ENCODE data around the gene UPK2.

DNA sequence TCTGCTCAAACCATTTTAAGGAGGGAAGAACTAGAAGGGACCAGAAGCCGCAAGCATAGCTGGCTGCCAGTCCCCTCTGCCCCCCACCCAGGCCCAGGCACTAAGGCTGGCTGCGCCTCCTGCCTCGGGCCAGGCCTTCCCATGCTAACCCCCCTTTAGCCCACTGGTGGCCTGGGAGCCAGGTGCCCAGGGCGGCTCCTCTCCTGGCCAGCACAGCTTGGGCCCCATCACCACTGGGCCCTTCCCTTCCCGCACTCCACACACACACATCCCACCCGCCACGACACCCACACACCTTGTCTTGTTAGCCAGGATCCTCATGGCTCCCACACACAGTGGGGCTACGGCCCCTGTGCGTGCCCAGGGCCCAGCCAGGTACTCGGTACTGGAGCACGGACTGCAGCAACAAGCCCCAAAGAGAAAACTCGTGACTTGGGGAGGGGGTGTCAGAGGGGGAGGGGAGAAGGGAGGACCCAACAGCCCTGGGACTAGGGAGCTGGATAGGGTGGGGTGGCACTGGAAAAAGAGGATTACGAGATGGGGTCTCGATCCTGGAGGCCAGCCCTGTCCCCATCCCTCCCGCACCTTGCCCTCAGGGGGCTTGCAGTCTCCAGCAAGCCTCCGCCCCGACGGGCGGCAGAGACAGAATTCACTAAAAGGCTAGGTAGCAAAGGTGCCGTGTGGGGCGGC is 46.3 kb upstream of the UPK2 start:
- TF ChIP-seq, protein P1, sequence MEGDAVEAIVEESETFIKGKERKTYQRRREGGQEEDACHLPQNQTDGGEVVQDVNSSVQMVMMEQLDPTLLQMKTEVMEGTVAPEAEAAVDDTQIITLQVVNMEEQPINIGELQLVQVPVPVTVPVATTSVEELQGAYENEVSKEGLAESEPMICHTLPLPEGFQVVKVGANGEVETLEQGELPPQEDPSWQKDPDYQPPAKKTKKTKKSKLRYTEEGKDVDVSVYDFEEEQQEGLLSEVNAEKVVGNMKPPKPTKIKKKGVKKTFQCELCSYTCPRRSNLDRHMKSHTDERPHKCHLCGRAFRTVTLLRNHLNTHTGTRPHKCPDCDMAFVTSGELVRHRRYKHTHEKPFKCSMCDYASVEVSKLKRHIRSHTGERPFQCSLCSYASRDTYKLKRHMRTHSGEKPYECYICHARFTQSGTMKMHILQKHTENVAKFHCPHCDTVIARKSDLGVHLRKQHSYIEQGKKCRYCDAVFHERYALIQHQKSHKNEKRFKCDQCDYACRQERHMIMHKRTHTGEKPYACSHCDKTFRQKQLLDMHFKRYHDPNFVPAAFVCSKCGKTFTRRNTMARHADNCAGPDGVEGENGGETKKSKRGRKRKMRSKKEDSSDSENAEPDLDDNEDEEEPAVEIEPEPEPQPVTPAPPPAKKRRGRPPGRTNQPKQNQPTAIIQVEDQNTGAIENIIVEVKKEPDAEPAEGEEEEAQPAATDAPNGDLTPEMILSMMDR (IDR thresholded peaks at IDR 0.05; ENCODE audit: insufficient read depth, low read length) = no peak
- TF ChIP-seq, protein P2, sequence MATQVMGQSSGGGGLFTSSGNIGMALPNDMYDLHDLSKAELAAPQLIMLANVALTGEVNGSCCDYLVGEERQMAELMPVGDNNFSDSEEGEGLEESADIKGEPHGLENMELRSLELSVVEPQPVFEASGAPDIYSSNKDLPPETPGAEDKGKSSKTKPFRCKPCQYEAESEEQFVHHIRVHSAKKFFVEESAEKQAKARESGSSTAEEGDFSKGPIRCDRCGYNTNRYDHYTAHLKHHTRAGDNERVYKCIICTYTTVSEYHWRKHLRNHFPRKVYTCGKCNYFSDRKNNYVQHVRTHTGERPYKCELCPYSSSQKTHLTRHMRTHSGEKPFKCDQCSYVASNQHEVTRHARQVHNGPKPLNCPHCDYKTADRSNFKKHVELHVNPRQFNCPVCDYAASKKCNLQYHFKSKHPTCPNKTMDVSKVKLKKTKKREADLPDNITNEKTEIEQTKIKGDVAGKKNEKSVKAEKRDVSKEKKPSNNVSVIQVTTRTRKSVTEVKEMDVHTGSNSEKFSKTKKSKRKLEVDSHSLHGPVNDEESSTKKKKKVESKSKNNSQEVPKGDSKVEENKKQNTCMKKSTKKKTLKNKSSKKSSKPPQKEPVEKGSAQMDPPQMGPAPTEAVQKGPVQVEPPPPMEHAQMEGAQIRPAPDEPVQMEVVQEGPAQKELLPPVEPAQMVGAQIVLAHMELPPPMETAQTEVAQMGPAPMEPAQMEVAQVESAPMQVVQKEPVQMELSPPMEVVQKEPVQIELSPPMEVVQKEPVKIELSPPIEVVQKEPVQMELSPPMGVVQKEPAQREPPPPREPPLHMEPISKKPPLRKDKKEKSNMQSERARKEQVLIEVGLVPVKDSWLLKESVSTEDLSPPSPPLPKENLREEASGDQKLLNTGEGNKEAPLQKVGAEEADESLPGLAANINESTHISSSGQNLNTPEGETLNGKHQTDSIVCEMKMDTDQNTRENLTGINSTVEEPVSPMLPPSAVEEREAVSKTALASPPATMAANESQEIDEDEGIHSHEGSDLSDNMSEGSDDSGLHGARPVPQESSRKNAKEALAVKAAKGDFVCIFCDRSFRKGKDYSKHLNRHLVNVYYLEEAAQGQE (IDR thresholded peaks at IDR 0.05; ENCODE audit: insufficient replicate concordance, low read depth) = no peak
- TF ChIP-seq POLR2AphosphoS5 (IDR thresholded peaks at IDR 0.05; ENCODE audit: low read depth) = no peak

All from HL-60 (cell line).